ENCODE data around the gene SLC20A1.

- TF ChIP-seq CTCF (IDR thresholded peaks at IDR 0.05) (peak; percentile 62 to 71 (median 67)), POLR2A (IDR thresholded peaks at IDR 0.05) (no peak)
Observed at GRCh38 chr2:112626604-112627059, 19.1 kb upstream of the SLC20A1 start.
